Measurements from ENCODE around the gene NRIP1.

- TF ChIP-seq, protein P1, sequence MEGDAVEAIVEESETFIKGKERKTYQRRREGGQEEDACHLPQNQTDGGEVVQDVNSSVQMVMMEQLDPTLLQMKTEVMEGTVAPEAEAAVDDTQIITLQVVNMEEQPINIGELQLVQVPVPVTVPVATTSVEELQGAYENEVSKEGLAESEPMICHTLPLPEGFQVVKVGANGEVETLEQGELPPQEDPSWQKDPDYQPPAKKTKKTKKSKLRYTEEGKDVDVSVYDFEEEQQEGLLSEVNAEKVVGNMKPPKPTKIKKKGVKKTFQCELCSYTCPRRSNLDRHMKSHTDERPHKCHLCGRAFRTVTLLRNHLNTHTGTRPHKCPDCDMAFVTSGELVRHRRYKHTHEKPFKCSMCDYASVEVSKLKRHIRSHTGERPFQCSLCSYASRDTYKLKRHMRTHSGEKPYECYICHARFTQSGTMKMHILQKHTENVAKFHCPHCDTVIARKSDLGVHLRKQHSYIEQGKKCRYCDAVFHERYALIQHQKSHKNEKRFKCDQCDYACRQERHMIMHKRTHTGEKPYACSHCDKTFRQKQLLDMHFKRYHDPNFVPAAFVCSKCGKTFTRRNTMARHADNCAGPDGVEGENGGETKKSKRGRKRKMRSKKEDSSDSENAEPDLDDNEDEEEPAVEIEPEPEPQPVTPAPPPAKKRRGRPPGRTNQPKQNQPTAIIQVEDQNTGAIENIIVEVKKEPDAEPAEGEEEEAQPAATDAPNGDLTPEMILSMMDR (IDR thresholded peaks at IDR 0.05 in 4 of 5, conservative IDR thresholded peaks at IDR 0.05 in 1 of 5): no peak
- TF ChIP-seq POLR2A (IDR thresholded peaks at IDR 0.05): no peak
Observed at GRCh38 chr21:15004721-15005370, 60.0 kb downstream of the NRIP1 start.

Measured in gastrocnemius medialis (tissue), 4 donors.